NCI-H460 (cell line): ENCODE results near the gene MRPS6. TPM values are rescaled to one million over a fixed set of nuclear protein-coding genes. Genes with fewer than 3 reads are reported as not detected.

Source experiments
- DNase-seq: peaks from one replicate; pipeline ENCODE4 v3.0.0-alpha.2; 2016; ENCODE audit warnings: low read depth; ENCODE audit errors: extremely low read depth
- total RNA-seq: library from RNA; depleted of rRNA; stranded (reverse); fragments of >200 nt; shearing (Covaris generic); gene quantifications from 2 replicates; pipeline ENCODE4 v1.2.3, GENCODE V29; 2014

MRPS6 gene
- total RNA-seq, 1 experiment from 2014 or later = 20.3 TPM

GRCh38 chr21:34130716-34130985 lies 57.3 kb downstream of the MRPS6 start:
- DNase-seq = no peak

GRCh38 chr21:34131586-34131985 lies 58.2 kb downstream of the MRPS6 start:
- DNase-seq = no peak

GRCh38 chr21:34132202-34132601 lies 58.8 kb downstream of the MRPS6 start:
- no peak for DNase-seq

- DNase-seq = no peak
These were observed 59.5 kb downstream of the MRPS6 start for GRCh38 chr21:34132926-34133325.

- no peak for DNase-seq
These were observed 60.0 kb downstream of the MRPS6 start for GRCh38 chr21:34133392-34133791.

- no peak for DNase-seq
These were observed 60.4 kb downstream of the MRPS6 start for GRCh38 chr21:34133802-34134201.

GRCh38 chr21:34135330-34135729 lies 62.0 kb downstream of the MRPS6 start:
- no peak for DNase-seq

- DNase-seq = no peak
These were observed 68.0 kb downstream of the MRPS6 start for GRCh38 chr21:34141373-34141772.

- no peak for DNase-seq
These were observed 70.4 kb downstream of the MRPS6 start for GRCh38 chr21:34143685-34144182.

GRCh38 chr21:34144224-34144623 lies 70.8 kb downstream of the MRPS6 start:
- no peak for DNase-seq

- no peak for DNase-seq
These were observed 74.5 kb downstream of the MRPS6 start for GRCh38 chr21:34147792-34148418.

- no peak for DNase-seq
These were observed 75.0 kb downstream of the MRPS6 start for GRCh38 chr21:34148419-34148804.

- no peak for DNase-seq
These were observed 75.6 kb downstream of the MRPS6 start for GRCh38 chr21:34148826-34149558.

GRCh38 chr21:34152500-34152899 lies 79.1 kb downstream of the MRPS6 start:
- DNase-seq = no peak

- DNase-seq = no peak
These were observed 81.5 kb downstream of the MRPS6 start for GRCh38 chr21:34154878-34155277.

GRCh38 chr21:34156957-34157356 lies 83.6 kb downstream of the MRPS6 start:
- DNase-seq = no peak

- DNase-seq = no peak
These were observed 84.1 kb downstream of the MRPS6 start for GRCh38 chr21:34157521-34157920.

GRCh38 chr21:34158866-34159835 lies 85.8 kb downstream of the MRPS6 start:
- DNase-seq = no peak

GRCh38 chr21:34166468-34166867 lies 93.1 kb downstream of the MRPS6 start:
- no peak for DNase-seq

- no peak for DNase-seq
These were observed 97.5 kb downstream of the MRPS6 start for GRCh38 chr21:34170886-34171285.

GRCh38 chr21:34174470-34174869 lies 101.1 kb downstream of the MRPS6 start:
- DNase-seq = no peak
